Endothelial cell of umbilical vein (primary cell): ENCODE measurements around the gene ZNF497. TPM values are rescaled to one million over a fixed set of nuclear protein-coding genes. Genes with fewer than 3 reads are reported as not detected.

ENCODE experiments used
- BruUV-seq: library from RNA; stranded (reverse); fragments of 400-500 nt; replicated peaks from 2 replicates; lab custom pipeline; 2021; lab: Mats Ljungman, UMichigan
- CTCF ChIA-PET: fragments of 300-600, 350-600 bp; sonication (Branson Sonifier 250); formaldehyde crosslinking; loops from one replicate; lab custom pipeline; 2021; ENCODE audit warnings: antibody characterized with exemption, inconsistent platforms; lab: Charles Lee
- POLR2A ChIA-PET: fragments of 300-600, 350-600 bp; sonication (Branson Sonifier 250); formaldehyde crosslinking; loops from one replicate; lab custom pipeline; 2021; ENCODE audit warnings: antibody characterized with exemption, inconsistent platforms; lab: Charles Lee
- DNase-seq: peaks from one replicate; pipeline ENCODE4 v3.0.0-alpha.2; 2011; ENCODE audit warnings: low read depth, low spot score
- FAIRE-seq: peaks from 2 replicates; lab custom pipeline; 2011; peaks lifted over from hg19 to GRCh38; lab: Jason Lieb, UNC
- H2AFZ ChIP-seq: 2 replicates; pipeline ENCODE4 v1.6.0; 2012; ENCODE audit warnings: low read depth, low read length, control low read depth, inconsistent platforms
- H3K27ac ChIP-seq: 2 replicates; pipeline ENCODE4 v1.5.1; 2011; ENCODE audit warnings: low read depth, mild to moderate bottlenecking, control low read depth, low read length, moderate library complexity; ENCODE audit not compliant: insufficient read depth
- H3K27me3 ChIP-seq, 2 experiments: 2 replicates each; pipeline versions ENCODE4 v1.6.0 to v1.6.1; 2011; ENCODE audit warnings: low read length in 2 of 2, mixed read lengths in 1 of 2; ENCODE audit not compliant: control insufficient read depth in 2 of 2, insufficient read depth in 2 of 2
- H3K36me3 ChIP-seq, 2 experiments: 2 replicates in 1 of 2; 3 replicates in 1 of 2; pipeline ENCODE4 v1.5.1; 2011; ENCODE audit warnings: low read length in 2 of 2, mild to moderate bottlenecking in 1 of 2, moderate library complexity in 1 of 2; ENCODE audit not compliant: control insufficient read depth in 2 of 2, insufficient read depth in 2 of 2; ENCODE audit errors: extremely low read depth in 1 of 2
- H3K4me1 ChIP-seq: 3 replicates; pipeline ENCODE4 v1.5.1; 2011; ENCODE audit warnings: mild to moderate bottlenecking, low read length; ENCODE audit not compliant: control insufficient read depth, insufficient read depth; ENCODE audit errors: extremely low read depth
- H3K4me2 ChIP-seq: 2 replicates; pipeline ENCODE4 v1.6.1; 2011; ENCODE audit warnings: low read length, control low read depth, mixed read lengths; ENCODE audit not compliant: insufficient read depth
- H3K4me3 ChIP-seq, 3 experiments: fragments of 200-600 bp in 1 of 3; sonication (generic), shearing (Covaris generic) in 1 of 3; replicated peaks in 1 of 3; 2 replicates each; pipeline ENCODE4 v1.5.1; 2011 to 2016; ENCODE audit warnings: control low read depth in 3 of 3, low read length in 3 of 3, mild to moderate bottlenecking in 2 of 3, inconsistent platforms in 1 of 3, low read depth in 1 of 3, moderate library complexity in 1 of 3; ENCODE audit not compliant: insufficient read depth in 1 of 3
- H3K79me2 ChIP-seq: 2 replicates; pipeline ENCODE4 v1.6.0; 2012; ENCODE audit warnings: low read length, inconsistent platforms; ENCODE audit not compliant: control insufficient read depth, insufficient read depth
- H3K9ac ChIP-seq: replicated peaks from 2 replicates; pipeline ENCODE3; 2011; ENCODE audit warnings: low read length, control low read depth; ENCODE audit not compliant: insufficient read depth; ENCODE audit errors: extremely low read depth
- H3K9me1 ChIP-seq: replicated peaks from 3 replicates; pipeline ENCODE4 v1.6.0; 2011; ENCODE audit warnings: mild to moderate bottlenecking, low read length; ENCODE audit not compliant: control insufficient read depth, insufficient read depth; ENCODE audit errors: extremely low read depth
- H3K9me3 ChIP-seq: replicated peaks from 2 replicates; pipeline ENCODE4 v1.5.1; 2012; ENCODE audit warnings: low read length, inconsistent platforms; ENCODE audit not compliant: control insufficient read depth, insufficient read depth
- H4K20me1 ChIP-seq: replicated peaks from 2 replicates; pipeline ENCODE3; 2011; ENCODE audit warnings: mild to moderate bottlenecking, low read length; ENCODE audit not compliant: control insufficient read depth, insufficient read depth; ENCODE audit errors: extremely low read depth
- EZH2 ChIP-seq: IDR thresholded peaks from 2 replicates; pipeline ENCODE4 v1.6.1; 2012; ENCODE audit warnings: borderline replicate concordance, low read depth, mild to moderate bottlenecking, moderate library complexity, low read length, inconsistent platforms; ENCODE audit not compliant: severe bottlenecking
- FOS ChIP-seq: IDR thresholded peaks from 2 replicates; pipeline ENCODE4 v1.6.1; 2011; ENCODE audit warnings: mild to moderate bottlenecking, low read length, moderate library complexity, borderline replicate concordance; ENCODE audit not compliant: insufficient read depth
- GATA2 ChIP-seq: IDR thresholded peaks from 2 replicates; pipeline ENCODE4 v1.7.0; 2011; ENCODE audit warnings: low read depth, mild to moderate bottlenecking, moderate library complexity, mixed read lengths, low read length; ENCODE audit not compliant: insufficient read length, insufficient read depth
- JUN ChIP-seq: IDR thresholded peaks from 2 replicates; pipeline ENCODE4 v1.6.1; 2011; ENCODE audit warnings: borderline replicate concordance, low read depth; ENCODE audit not compliant: insufficient read length, insufficient read depth
- MYC ChIP-seq: IDR thresholded peaks from one replicate; pipeline ENCODE4 v1.6.1; 2011; ENCODE audit warnings: mild to moderate bottlenecking, low read depth, low read length
- POLR2A ChIP-seq: IDR thresholded peaks from 2 replicates; pipeline ENCODE4 v1.6.1; 2012; ENCODE audit warnings: low read depth, mild to moderate bottlenecking, control low read depth, low read length
- POLR2AphosphoS5 ChIP-seq: IDR thresholded peaks from 2 replicates; pipeline ENCODE4 v1.6.1; 2012; ENCODE audit warnings: low read depth, mild to moderate bottlenecking, control low read depth, low read length, moderate library complexity; ENCODE audit not compliant: insufficient read depth
- dilution Hi-C: fragments of 300-500 bp; cut with MboI; formaldehyde crosslinking; loops from one replicate; pipeline ENCODE4 v1.15.0; 2019; ENCODE audit warnings: low sequenced_read_pairs; ENCODE audit not compliant: extremely low pct_ligation_motif_present
- intact Hi-C: fragments of 100-400 bp; cut with micrococcal nuclease; formaldehyde crosslinking; loops from one replicate; pipeline ENCODE4 v1.10.0; 2022
- polyA plus RNA-seq, 4 experiments: library from polyadenylated mRNA; depleted of rRNA in 3 of 4; stranded (reverse) in 3 of 4; unstranded in 1 of 4; fragments of >200 nt; gene quantifications; 2 replicates each; pipeline versions ENCODE4 v1.2.1 to v1.2.3, GENCODE V29; 2011 to 2012; ENCODE audit warnings: missing spikeins in 1 of 4
- total RNA-seq: library from RNA; stranded (reverse); gene quantifications from 2 replicates; pipeline ENCODE4 v1.2.3, GENCODE V29; 2021
- TF ChIP-seq, protein P1 (sequence below), 2 donors: IDR thresholded peaks; 1 replicate in 1 of 2; 2 replicates in 1 of 2; pipeline ENCODE4 v1.5.1; 2011; ENCODE audit warnings: low read length in 2 of 2, mild to moderate bottlenecking in 2 of 2, moderate library complexity in 2 of 2, control low read depth in 1 of 2, inconsistent platforms in 1 of 2, low read depth in 1 of 2; ENCODE audit not compliant: insufficient read depth in 1 of 2; ENCODE audit errors: extremely low read depth in 1 of 2
- TF ChIP-seq, protein P2 (sequence below): IDR thresholded peaks from 2 replicates; pipeline ENCODE4 v1.6.1; 2011; ENCODE audit not compliant: insufficient read depth, insufficient read length

The ZNF497 gene
- total and polyA plus RNA-seq, 2 donors (not counting 3 experiments of a cell fraction or from before 2014, with no cell fraction given), result 0.40 to 1.3 TPM

DNA sequence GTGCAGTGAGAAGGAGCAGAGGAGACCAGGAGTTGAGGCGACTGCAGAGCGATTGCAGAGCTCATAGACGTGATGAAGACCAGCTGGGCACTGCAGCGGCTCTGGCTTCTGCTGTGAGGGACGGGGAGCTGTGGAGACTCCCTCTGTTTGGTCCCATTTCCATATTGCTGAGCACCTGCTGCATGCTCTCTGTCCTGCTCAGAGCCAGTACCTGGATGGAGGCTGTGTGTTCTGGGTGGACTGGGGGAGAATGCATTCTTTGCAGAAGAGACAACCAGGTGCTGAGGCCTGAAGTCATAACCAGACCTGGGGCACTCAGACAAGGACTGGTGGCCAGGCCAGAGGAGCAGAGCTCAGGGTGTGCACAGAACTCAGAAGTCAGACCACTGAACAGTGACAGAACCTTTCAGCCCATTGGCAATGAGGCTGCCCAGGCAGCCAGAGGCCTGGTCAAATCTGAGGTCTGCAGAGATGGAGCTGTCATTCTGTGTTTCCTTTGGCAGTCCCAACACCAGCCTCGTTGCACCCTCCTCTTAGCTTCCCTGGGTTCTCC, 8.0 kb downstream of the ZNF497 start:
- intact Hi-C loops (no loop called here), dilution Hi-C loops (no loop called here)
- no peak overlapping the region for H3K4me2 ChIP-seq
- H3K79me2 ChIP-seq, result no peaks in the 10 kb centered on the region
- H3K27ac ChIP-seq, result no peak overlapping the region
- H3K27me3 ChIP-seq, result peaks cover 33 to 39% of the 10 kb centered on the region in 2 experiments
- DNase-seq (no peak), FAIRE-seq (no peak)
- no peak overlapping the region for H2AFZ ChIP-seq
- no peak overlapping the region for H3K9ac ChIP-seq
- H3K4me1 ChIP-seq, result peaks cover 10% of the 10 kb centered on the region
- ChIA-PET CTCF (no interaction called here), POLR2A (no interaction called here)
- no peaks in the 10 kb centered on the region for H3K9me1 ChIP-seq
- no peak overlapping the region for H3K4me3 ChIP-seq
- TF ChIP-seq FOS (no peak), POLR2A (no peak), EZH2 (no peak), GATA2 (no peak), JUN (no peak), MYC (no peak), POLR2AphosphoS5 (no peak)
- TF ChIP-seq, protein P1, sequence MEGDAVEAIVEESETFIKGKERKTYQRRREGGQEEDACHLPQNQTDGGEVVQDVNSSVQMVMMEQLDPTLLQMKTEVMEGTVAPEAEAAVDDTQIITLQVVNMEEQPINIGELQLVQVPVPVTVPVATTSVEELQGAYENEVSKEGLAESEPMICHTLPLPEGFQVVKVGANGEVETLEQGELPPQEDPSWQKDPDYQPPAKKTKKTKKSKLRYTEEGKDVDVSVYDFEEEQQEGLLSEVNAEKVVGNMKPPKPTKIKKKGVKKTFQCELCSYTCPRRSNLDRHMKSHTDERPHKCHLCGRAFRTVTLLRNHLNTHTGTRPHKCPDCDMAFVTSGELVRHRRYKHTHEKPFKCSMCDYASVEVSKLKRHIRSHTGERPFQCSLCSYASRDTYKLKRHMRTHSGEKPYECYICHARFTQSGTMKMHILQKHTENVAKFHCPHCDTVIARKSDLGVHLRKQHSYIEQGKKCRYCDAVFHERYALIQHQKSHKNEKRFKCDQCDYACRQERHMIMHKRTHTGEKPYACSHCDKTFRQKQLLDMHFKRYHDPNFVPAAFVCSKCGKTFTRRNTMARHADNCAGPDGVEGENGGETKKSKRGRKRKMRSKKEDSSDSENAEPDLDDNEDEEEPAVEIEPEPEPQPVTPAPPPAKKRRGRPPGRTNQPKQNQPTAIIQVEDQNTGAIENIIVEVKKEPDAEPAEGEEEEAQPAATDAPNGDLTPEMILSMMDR (IDR thresholded peaks at IDR 0.05; ENCODE audit: extremely low read depth in 1 of 2, insufficient read depth in 1 of 2, low read depth in 1 of 2, low read length in 2 of 2), result no peak
- TF ChIP-seq, protein P2, sequence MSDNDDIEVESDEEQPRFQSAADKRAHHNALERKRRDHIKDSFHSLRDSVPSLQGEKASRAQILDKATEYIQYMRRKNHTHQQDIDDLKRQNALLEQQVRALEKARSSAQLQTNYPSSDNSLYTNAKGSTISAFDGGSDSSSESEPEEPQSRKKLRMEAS, result no peak
- no peaks in the 10 kb centered on the region for H3K36me3 ChIP-seq
- H4K20me1 ChIP-seq, result no peaks in the 10 kb centered on the region
- no peaks in the 10 kb centered on the region for H3K9me3 ChIP-seq
- no TSS peak for BruUV-seq
